HEK293T (cell line): ENCODE data around the gene NPAS3.

ENCODE experiments used
- BHLHE40 ChIP-seq: fragments of 450-650 bp; IDR thresholded peaks from 2 replicates; pipeline ENCODE4 v1.6.1; 2016; ENCODE audit warnings: mild to moderate bottlenecking, moderate library complexity, borderline replicate concordance
- ELF4 ChIP-seq: fragments of 450-650 bp; IDR thresholded peaks from 2 replicates; pipeline ENCODE4 v1.6.1; 2017; ENCODE audit warnings: antibody characterized with exemption
- FOXK2 ChIP-seq: fragments of 450-650 bp; IDR thresholded peaks from 2 replicates; pipeline ENCODE4 v1.6.1; 2016; ENCODE audit warnings: mild to moderate bottlenecking
- FOXM1 ChIP-seq: fragments of 450-650 bp; IDR thresholded peaks from 2 replicates; pipeline ENCODE4 v1.6.1; 2017; ENCODE audit warnings: mild to moderate bottlenecking, borderline replicate concordance
- L3MBTL2 ChIP-seq: fragments of 450-650 bp; conservative IDR thresholded peaks from 2 replicates; pipeline ENCODE4 v1.6.1; 2016; ENCODE audit warnings: mild to moderate bottlenecking
- LEF1 ChIP-seq: fragments of 450-650 bp; IDR thresholded peaks from 2 replicates; pipeline ENCODE4 v1.6.1; 2017; ENCODE audit warnings: mild to moderate bottlenecking, borderline replicate concordance
- NFRKB ChIP-seq: fragments of 450-650 bp; IDR thresholded peaks from 2 replicates; pipeline ENCODE4 v1.6.1; 2016; ENCODE audit warnings: mild to moderate bottlenecking, moderate library complexity
- SP1 ChIP-seq: fragments of 450-650 bp; IDR thresholded peaks from 2 replicates; pipeline ENCODE4 v1.6.1; 2017
- SUZ12 ChIP-seq: fragments of 450-650 bp; IDR thresholded peaks from 2 replicates; pipeline ENCODE4 v1.6.1; 2016; ENCODE audit warnings: mild to moderate bottlenecking
- TARDBP ChIP-seq: fragments of 450-650 bp; IDR thresholded peaks from 2 replicates; pipeline ENCODE4 v1.6.1; 2016
- TF ChIP-seq, protein P1 (sequence below): fragments of 450-650 bp; IDR thresholded peaks from 2 replicates; pipeline ENCODE4 v1.6.1; 2016

DNA sequence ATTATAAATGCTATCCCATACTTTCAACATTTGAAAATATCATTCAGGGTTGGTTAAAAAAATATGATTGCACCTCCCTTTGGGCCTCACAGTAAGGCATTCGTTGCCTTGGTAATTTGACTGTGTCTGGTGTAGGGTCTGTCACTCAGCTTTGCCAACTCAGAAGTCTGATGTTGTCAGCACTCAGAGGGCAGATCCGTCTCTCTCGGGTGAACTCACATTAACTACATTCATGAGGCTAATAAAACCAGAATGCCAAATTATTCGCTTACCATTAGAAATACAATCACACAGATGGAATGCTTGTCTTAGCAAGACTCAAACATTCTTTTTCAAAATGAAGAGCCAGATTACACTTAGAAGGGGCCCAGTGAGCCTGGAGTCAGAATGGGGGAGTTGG lies 53.0 kb downstream of the NPAS3 start:
- TF ChIP-seq, protein P1, sequence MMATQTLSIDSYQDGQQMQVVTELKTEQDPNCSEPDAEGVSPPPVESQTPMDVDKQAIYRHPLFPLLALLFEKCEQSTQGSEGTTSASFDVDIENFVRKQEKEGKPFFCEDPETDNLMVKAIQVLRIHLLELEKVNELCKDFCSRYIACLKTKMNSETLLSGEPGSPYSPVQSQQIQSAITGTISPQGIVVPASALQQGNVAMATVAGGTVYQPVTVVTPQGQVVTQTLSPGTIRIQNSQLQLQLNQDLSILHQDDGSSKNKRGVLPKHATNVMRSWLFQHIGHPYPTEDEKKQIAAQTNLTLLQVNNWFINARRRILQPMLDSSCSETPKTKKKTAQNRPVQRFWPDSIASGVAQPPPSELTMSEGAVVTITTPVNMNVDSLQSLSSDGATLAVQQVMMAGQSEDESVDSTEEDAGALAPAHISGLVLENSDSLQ: no peak
- TF ChIP-seq FOXK2 (no peak), SP1 (no peak), TARDBP (no peak), NFRKB (no peak), ELF4 (no peak), BHLHE40 (no peak), FOXM1 (no peak), SUZ12 (no peak), LEF1 (no peak), L3MBTL2 (no peak)
